Spleen (tissue), 7 donors: ENCODE data around the gene CIRBP.

Experiments used
- CTCF ChIP-seq, 11 experiments: fragments of 200-600 bp in 7 of 11; fragments of 450-650 bp in 4 of 11; sonication (generic) in 4 of 11; IDR thresholded peaks in 8 of 11; conservative IDR thresholded peaks in 3 of 11; 1 replicate in 7 of 11; 2 replicates in 4 of 11; pipeline versions ENCODE4 v1.4.0 to v1.8.0; 2016 to 2021; ENCODE audit warnings: antibody characterized with exemption in 11 of 11, inconsistent platforms in 4 of 11, mild to moderate bottlenecking in 1 of 11
- POLR2A ChIP-seq, 3 donors: fragments of 450-650 bp; IDR thresholded peaks; one replicate each; pipeline ENCODE4 v1.5.1; 2017; ENCODE audit warnings: antibody characterized with exemption in 3 of 3, mild to moderate bottlenecking in 1 of 3
- donor health status: DM: no; HTN: no; CAD: no; lungs with moderate emphysema.
- donor health status: DM: no; HTN: no; CAD: no.
- donor health status: DM: no; HTN: no; CAD: no.

- TF ChIP-seq POLR2A (IDR thresholded peaks at IDR 0.05) (no peak), CTCF (IDR thresholded peaks at IDR 0.05 in 8 of 11, conservative IDR thresholded peaks at IDR 0.05 in 3 of 11) (peak in 2 of 11 experiments; percentile 28 to 31)
These were observed 10.4 kb upstream of the CIRBP start for GRCh38 chr19:1258707-1259205.
